HG03575 (cell line): ENCODE results near the gene SAMD4A.

ENCODE experiments used
- ATAC-seq: cut with Tn5 transposase; IDR thresholded peaks from one replicate; pipeline ENCODE4 v1.9.1; 2021; ENCODE audit not compliant: unreplicated experiment, insufficient number of reproducible peaks, low FRiP score; ENCODE audit errors: extremely low read depth

The SAMD4A gene

DNA sequence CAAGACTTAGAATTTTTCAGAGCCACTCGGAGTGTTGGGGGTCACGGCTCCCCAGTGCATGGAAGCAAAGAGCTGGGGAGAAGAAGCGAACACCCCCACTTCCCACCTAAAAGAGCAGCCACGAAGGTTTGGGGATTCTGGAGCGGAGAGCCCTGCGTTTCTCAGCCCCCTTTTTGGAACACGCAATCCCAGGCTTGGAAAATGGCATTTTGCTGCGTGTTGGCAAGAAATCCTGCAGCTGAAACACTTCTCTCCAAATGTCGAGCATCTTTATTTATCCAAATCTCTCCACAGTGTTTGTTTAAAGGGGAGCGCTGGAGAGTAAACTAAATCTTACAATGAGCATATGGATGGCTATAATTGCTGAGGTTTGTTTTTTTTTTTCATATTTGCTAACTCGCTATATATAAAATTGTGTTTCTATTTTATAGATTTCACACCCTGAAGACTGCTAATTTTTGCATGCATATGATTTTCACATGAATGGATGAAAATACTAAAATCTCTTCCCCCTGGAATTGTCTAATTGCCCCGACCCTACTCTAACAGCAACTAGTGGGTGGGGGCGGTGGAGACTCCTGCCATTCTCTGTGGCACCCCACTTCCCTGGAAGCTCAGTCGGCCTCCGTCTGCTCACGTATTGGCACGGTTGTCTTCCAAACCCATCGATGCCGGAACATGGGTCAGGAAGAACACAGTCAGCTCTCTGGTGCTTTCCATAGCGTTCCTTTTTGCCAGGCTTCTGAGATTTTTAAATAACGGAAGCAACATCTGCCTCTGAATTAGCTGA is 215.2 kb downstream of the SAMD4A start:
- no peak for ATAC-seq

DNA sequence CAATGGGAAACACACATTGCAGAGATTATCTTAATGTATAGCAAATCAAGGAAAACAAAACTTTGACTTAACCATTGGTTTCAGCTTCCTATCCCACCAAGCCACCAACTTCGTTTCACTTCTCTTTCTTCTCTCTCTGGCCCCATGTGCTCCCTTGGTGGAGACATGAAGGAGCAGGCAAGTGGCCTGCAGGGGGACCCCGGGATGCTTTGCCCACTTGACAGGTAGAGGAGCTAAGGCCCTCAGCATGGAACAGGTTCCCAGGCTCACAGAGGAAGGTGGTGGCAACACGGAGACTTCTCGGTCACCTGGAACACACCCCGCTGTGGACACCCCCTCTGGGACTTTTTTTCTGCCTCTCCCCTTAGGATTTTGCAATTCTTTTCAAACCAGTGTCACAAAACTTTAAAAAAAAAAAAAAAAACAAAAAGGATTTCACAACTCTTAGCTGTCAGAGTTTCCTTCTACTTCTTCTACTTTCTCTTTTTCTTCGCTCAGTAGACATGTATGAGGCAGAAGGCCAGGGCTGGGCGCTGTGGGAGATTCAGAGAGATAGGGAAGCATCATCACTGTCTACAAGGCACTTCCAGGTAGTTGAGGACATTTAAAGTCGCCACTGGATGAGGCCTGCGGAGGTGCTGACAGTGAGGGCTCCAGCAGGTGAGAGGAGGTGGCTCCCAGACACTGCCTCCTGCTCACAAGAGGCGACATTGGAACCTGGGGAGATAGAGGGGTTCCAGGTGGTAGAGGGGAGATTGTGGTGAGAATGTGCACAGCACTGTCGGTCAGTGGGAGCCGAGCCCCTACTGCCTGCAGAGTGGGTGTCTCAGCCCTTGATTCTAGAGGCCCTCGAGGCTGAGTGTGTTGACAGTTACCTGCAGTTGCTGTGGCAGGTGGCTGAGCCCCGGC is 216.1 kb downstream of the SAMD4A start:
- no peak for ATAC-seq

DNA sequence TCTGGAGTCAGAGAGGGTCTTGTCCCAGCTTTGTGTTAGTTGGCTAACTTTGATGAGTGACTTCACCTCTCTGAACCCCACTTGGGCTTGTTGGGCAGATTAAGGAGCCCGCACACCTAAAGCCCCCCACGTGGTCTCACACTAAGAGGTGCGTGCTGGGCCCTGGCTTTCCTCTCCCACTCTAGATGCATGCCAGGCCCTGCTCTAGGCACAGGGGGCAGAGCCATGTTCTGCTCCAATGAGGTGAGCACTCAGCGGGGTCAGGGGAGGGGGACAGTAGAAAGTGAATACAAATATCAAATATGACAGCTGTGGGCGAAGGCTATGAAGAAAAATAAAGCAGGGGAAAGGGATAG is 216.7 kb downstream of the SAMD4A start:
- ATAC-seq = no peak

DNA sequence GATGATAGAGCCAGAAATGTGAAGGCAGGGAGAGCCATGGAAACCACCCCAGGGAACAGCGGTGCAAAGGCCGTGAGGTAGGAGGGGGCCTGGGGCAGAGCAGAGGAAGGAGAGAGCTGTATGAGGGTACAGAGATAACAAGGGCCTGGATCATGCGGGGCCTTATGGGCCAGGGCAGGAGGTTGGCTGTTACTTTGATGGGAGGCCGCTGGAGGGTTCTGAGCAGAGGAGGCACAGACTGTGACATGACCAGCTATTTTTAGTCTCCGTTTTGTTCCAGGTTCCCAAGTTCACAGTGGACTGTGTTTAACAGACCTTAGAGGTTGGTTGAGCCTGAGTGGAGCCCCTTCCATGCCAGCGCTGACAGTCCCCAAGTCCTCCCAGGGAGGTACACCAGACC is 217.1 kb downstream of the SAMD4A start:
- no peak for ATAC-seq

DNA sequence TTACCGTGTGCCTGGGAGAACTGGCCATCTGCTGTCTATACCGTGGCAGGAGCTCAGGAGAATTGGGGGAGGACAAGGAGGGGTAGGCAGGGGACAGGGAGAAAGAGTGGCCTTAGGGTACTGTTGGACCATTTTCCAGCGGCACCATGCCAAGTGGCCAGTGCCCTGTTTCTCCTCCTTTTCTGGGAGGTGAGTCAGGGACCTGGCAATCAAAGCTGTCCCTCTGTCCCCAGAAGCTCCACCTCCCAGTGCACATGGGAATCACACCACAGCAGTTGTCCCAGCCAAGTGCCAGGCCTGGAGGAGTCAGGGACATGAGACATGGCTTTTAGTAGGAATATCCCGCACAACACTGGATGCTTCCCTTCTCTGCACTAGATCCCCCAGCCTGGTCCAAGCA is 217.7 kb downstream of the SAMD4A start:
- no peak for ATAC-seq

DNA sequence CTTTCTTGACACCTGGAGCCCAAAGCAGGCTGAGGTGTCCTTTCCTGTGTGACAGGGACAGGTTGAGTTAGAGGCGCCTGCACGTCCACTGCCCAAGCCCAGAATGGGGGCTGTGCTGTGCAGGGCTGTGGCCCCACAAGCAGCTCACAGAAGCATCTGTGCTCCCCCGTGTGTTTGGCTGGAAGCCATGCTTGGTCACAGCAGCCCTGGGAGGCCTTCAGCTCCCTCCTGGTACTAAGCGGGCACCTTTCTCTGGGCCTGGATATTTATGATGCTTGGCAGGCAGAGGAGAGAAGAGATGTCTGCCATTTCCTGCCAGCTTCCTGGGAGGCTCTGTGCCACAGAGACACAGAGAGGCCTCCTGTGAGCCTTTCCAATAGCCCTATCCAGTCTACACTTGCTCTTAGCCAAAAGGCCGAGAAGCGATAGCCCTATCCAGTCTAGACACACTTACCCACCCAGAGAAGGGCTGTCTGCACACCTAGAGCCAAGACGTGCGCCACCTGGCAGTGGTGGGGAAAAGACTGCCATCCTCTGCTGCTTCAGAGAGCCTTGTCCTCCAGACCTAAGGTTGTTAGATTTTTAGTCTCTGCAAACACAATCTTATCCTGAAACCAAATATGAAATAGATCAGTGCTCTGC is 218.3 kb downstream of the SAMD4A start:
- ATAC-seq = no peak

DNA sequence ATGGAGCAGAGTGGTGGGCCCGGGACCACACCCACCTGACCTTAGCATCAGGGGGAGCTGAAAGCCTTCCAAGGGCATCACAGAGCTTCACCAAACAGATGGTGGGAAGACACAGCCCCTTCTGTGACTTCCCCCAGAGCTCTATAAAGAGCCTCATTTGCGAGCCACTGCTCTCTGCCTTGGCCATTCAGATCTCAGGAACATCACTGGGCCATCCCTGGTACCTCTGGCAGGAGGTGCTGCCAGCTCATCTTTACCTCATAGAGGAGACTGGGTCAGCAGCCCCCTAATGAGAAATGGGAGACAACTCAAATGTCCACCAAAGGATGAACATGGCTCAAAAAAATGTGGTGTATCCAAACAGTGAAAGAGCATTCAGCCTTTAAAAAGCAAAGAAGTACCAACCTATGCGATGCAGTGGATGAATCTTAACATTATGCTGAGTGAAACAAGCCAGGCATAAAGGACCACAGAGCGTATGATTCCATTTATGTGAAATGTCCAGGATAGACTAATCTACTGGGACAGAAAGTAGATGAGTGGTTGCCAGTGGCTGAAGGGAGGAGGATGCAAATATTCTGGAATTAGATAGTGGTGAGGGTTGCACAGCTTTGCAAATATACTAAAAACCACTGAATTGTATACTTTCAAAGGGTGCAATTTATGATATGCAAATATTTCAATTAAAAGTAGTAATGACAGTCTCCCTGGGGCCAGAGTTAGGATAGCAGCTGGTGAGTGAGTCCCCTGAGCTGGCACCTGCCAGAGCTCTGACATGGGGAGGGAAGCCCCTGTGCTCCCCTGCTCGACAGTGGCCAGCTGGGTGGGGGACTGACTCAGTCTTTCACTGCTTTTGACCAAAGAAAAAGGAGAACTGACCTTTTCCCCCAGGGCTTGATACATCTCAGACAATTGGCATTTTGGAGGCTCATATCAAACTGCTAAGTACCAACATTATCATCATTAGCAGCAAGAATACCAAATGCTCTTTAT is 219.1 kb downstream of the SAMD4A start:
- no peak for ATAC-seq

DNA sequence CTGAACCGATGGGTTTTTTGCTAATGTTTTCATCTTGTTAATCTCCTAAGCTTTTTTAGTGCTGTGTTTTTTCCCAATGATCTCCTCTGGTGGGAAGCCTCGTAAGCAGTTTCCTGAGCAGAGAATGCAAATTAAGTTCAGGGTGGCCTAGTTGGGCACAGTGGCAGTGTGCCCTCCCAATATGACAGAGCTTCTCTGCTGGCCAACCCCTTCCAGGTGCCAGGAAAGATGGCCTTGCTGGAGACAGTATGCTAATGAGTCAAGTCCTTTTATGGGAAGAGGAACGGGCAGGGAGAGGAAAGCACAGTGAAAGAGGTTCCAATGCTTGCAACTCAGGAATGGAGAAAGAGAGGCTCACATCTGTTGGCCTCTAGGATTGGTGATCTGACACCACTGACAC is 219.9 kb downstream of the SAMD4A start:
- no peak for ATAC-seq

DNA sequence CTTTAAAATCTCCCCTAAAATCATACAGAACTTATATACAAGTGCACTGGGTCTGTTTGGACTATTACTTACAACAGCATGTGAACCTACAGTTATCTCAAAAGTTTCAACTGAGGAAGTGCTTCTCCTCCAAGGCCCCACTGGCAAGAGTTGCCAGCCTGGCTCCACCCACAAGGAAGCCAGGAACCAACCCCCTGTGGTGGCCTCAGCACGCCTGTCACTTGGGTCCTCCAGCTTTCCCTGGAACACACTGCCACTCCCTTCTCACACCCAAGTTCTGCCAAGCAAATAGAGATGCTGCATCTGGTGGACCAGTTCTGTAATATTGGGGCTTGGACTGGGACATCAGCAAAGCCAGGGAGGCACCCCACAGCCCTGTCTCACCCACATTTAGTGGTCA is 220.3 kb downstream of the SAMD4A start:
- no peak for ATAC-seq

DNA sequence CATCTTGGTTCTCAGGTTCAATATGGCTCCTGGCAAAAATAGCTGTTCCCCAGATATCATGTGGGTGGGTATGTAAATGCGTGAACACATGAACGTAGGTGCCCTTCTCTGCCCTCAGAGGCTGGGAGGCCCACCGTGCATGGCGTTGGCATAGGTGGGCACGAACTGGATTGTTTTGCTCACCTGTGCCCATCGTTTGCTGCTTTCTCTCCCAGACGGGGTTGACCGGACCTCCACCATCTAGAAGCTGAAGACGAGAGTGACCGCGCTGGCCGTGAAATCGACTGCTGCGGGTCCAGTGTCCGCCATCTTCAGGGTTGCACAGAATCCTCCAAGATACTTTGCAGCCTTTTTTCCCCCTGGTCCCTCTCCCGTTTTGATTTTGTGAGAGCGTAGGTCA is 221.8 kb downstream of the SAMD4A start:
- ATAC-seq = no peak

DNA sequence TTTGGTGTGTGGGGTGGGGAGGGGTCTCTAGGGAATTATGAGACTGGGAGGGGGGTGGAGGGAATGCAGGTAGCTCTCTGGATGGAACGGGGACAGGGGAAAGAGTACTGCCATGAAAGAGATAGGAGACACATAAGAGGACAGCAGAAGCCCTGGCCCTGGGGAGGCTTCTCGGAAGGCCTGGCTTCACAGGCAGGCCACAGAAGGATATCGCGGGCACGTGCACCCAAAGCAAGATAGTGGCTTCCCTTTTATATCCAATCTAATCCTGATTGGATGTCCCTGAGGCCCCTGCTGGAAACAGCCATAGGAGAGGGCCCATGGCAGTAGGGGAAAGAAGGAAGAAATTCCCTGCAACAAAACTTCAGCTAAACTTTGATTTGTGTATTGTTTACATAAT is 222.2 kb downstream of the SAMD4A start:
- no peak for ATAC-seq

DNA sequence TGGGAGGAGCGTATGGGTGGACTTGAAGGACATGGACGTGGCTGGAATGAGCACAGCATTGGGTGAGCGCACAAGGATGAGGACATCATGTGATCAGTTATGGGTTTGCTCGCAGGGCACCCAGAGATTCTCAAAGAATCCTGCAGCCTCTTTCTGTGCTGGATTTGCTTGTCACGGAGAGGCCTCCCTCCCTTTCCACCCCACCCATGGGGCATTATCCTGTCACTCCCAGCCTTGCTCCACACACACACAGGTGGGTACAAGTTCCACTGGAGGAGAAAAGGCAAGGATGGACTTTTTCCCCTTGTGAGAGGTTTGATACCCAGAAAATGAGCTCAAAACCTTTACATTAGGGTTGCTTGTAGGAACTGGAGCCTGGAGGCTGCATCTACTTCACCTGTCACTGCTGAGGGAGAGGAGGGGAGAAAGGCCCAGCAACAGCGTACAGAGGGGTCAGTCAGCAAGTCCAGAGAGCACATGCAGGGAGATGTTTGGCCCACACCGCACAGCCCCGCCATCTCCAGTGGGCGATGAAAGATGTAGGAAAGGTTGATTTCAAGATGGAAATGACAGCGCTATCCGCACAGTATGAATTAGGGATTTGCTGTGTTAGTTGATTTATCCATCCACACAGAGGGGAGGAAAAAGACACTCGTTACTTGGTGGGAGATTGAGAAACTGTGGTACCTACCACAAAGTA is 223.0 kb downstream of the SAMD4A start:
- ATAC-seq = no peak

DNA sequence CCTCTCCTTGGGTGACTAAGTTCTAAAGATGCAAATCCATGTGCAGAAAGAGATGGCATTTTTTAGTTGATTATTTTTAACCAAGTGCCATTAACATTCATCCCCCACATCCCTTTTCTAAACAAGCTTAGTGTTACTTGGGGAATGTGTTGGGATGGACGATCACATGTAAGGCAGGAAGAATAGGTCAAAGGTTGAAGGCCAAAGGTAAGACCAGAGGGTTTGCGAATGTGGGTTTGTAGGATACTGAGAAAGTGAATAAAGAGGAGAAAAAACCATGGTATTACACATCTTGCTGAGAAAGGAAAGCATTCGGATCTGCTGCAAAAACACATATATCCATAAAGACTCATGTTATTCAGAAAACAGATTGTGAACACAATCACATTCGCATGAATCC is 224.1 kb downstream of the SAMD4A start:
- ATAC-seq = no peak

DNA sequence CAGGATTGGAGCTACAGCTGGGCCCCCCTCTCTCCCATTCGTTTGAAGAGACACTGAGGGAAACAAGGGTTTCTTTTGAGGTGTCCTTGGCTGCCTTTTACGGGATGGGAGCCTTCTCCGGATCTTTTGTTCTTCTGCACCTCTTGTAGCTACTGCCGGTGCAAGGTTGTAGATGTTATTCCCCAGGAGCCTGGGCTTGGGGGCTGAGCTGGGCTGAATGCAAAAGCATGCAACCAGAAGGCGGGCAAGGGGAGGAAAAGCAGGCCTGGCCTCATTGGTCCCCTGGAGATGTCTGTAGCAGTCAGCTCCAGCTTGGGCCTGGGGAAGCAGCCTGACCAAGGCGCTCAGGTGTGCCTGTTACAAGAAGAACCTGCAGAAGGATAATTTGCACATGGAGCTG is 225.4 kb downstream of the SAMD4A start:
- ATAC-seq = no peak

DNA sequence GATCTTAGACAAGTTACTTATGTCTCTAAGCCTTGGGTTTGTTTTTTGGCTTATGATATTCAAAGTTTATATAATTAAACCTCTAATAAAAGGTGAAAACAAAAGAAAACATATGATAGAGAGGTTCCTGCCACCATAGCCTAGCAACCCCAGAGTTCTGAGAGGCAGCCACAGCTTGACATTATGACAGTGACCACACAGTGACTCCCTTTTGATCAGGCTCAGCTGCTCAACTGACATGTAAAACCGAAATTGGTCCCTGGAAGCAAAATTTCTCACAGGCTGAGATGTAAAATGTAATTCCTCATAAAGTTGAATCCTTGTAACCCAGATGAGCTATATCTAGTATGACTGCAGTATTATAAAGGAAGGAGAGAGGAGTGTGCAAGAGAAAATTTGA is 227.2 kb downstream of the SAMD4A start:
- no peak for ATAC-seq

DNA sequence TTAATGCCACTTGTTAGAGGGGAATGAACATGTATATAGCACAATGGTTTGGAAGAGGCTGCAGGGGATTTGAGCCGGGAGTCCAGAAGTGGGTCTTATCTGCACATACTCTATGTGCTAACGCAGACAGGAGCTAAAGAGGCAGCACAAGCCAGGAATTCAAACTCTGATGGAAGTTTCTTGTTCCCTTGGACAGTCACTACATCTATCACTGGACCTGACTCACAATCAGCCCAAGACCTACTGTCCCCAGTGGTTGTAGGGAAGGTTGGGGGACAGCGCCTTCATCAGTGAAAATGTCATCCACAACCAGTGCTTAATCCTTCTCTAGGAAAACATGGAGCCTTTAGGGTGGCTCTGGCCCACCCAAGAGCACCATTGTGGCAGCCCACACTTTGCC is 227.9 kb downstream of the SAMD4A start:
- ATAC-seq = no peak

DNA sequence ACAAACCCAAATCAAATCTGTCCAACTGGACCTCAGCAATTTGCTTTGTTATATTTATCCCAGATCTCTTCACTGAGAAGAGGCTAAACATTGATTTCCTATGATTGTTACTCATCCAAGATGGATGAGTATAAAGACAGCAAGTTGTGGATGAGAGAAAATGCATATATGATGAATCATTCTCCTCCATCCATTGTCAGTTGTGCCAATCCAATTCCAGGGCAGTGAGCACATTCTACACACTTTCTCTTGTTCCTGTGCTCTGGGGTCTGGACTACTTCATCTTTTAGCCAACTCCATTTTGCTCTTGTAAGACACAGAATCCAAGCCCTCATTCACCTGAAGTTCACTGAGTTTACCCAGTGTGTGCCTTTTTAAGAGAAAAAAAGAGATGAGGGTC is 230.0 kb downstream of the SAMD4A start:
- ATAC-seq = no peak

DNA sequence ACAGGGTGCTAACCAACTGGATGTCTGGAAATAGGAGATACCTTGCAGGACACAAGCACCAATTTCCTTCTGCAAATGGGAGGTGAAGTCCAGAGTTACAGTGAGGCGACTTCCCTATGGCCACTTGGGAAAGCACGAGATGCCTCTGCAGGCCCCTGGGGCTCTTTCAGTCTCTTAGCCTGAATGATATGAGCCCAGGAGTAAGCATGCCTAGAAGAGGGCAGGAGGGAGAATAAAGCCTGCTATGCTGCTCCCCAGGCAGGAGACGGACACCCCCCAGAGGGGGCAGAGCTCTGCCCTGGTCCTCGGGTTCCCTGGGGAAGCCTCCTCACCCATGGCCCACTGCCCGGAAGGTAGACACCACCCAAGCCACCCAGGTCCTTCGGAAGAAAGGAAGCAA is 230.6 kb downstream of the SAMD4A start:
- ATAC-seq = no peak
